ENCODE data around the gene TMEM150A.

TMEM150A gene

GRCh38 chr2:85580206-85580605 lies 22.3 kb downstream of the TMEM150A start:
- Histone ChIP-seq H3K4me2 (ENCODE audit: low read length) (peak overlapping the region; percentile 99; the same call in 1 of the 2 replicates), H3K4me3 (ENCODE audit: low read length) (no peak overlapping the region), H3K9me2 (replicated peaks; ENCODE audit: control insufficient read depth, low read length) (no peaks in the 10 kb centered on the region), H3K79me2 (ENCODE audit: control insufficient read depth, low read length) (peaks cover 31% of the 10 kb centered on the region), H3K27ac (ENCODE audit: low read depth, low read length) (no peak overlapping the region), H3K4me1 (ENCODE audit: control insufficient read depth, low read length) (peaks cover 35% of the 10 kb centered on the region), H3K9me3 (ENCODE audit: control insufficient read depth, insufficient read depth, low read length) (no peaks in the 10 kb centered on the region), H4K20me1 (ENCODE audit: control insufficient read depth, insufficient read depth, low read depth, low read length) (no peaks in the 10 kb centered on the region), H3K27me3 (ENCODE audit: control insufficient read depth, low read length) (no peaks in the 10 kb centered on the region), H3K36me3 (ENCODE audit: control insufficient read depth, low read length) (peaks cover 44% of the 10 kb centered on the region), H3F3A (ENCODE audit: control insufficient read depth, insufficient read depth) (no peaks in the 10 kb centered on the region)
- TF ChIP-seq CTCF (IDR thresholded peaks at IDR 0.05; ENCODE audit: low read depth, low read length, poor library complexity, severe bottlenecking) (no peak), EZH2phosphoT487 (IDR thresholded peaks at IDR 0.05; ENCODE audit: borderline replicate concordance, low read length) (no peak)

GRCh38 chr2:85579266-85579935 lies 23.1 kb downstream of the TMEM150A start:
- Histone ChIP-seq H3K79me2 (ENCODE audit: control insufficient read depth, low read length) (peaks cover 31% of the 10 kb centered on the region), H3F3A (ENCODE audit: control insufficient read depth, insufficient read depth) (no peaks in the 10 kb centered on the region), H3K4me2 (ENCODE audit: low read length) (peak overlapping the region; percentile 99), H3K4me1 (ENCODE audit: control insufficient read depth, low read length) (peaks cover 28% of the 10 kb centered on the region), H4K20me1 (ENCODE audit: control insufficient read depth, insufficient read depth, low read depth, low read length) (no peaks in the 10 kb centered on the region), H3K4me3 (ENCODE audit: low read length) (peak overlapping the region; percentile 99), H3K27ac (ENCODE audit: low read depth, low read length) (peak overlapping the region; percentile 62), H3K9me3 (ENCODE audit: control insufficient read depth, insufficient read depth, low read length) (no peaks in the 10 kb centered on the region), H3K27me3 (ENCODE audit: control insufficient read depth, low read length) (no peaks in the 10 kb centered on the region), H3K9me2 (replicated peaks; ENCODE audit: control insufficient read depth, low read length) (no peaks in the 10 kb centered on the region), H3K36me3 (ENCODE audit: control insufficient read depth, low read length) (peaks cover 44% of the 10 kb centered on the region)
- TF ChIP-seq EZH2phosphoT487 (IDR thresholded peaks at IDR 0.05; ENCODE audit: borderline replicate concordance, low read length) = no peak
- TF ChIP-seq CTCF (IDR thresholded peaks at IDR 0.05; ENCODE audit: low read depth, low read length, poor library complexity, severe bottlenecking) = no peak

- Histone ChIP-seq H3K36me3 (ENCODE audit: control insufficient read depth, low read length) (peaks cover 44% of the 10 kb centered on the region), H3K4me3 (ENCODE audit: low read length) (peak overlapping the region; percentile 99), H3K4me1 (ENCODE audit: control insufficient read depth, low read length) (peaks cover 28% of the 10 kb centered on the region), H3K9me3 (ENCODE audit: control insufficient read depth, insufficient read depth, low read length) (no peaks in the 10 kb centered on the region), H3K9me2 (replicated peaks; ENCODE audit: control insufficient read depth, low read length) (no peaks in the 10 kb centered on the region), H3K27me3 (ENCODE audit: control insufficient read depth, low read length) (no peaks in the 10 kb centered on the region), H3K27ac (ENCODE audit: low read depth, low read length) (peak overlapping the region; percentile 62), H3K4me2 (ENCODE audit: low read length) (peak overlapping the region; percentile 99), H3K79me2 (ENCODE audit: control insufficient read depth, low read length) (peaks cover 31% of the 10 kb centered on the region), H3F3A (ENCODE audit: control insufficient read depth, insufficient read depth) (no peaks in the 10 kb centered on the region), H4K20me1 (ENCODE audit: control insufficient read depth, insufficient read depth, low read depth, low read length) (no peaks in the 10 kb centered on the region)
- TF ChIP-seq CTCF (IDR thresholded peaks at IDR 0.05; ENCODE audit: low read depth, low read length, poor library complexity, severe bottlenecking) (no peak), EZH2phosphoT487 (IDR thresholded peaks at IDR 0.05; ENCODE audit: borderline replicate concordance, low read length) (no peak)
Measured at GRCh38 chr2:85578243-85579180, 24.0 kb downstream of the TMEM150A start.

Data from DOHH2 (cell line).